HG03135 (cell line): ENCODE measurements around the gene GPR34.

Experiments used
- ATAC-seq: cut with Tn5 transposase; IDR thresholded peaks from one replicate; pipeline ENCODE4 v1.9.1; 2021; ENCODE audit warnings: mild to moderate bottlenecking, moderate library complexity; ENCODE audit not compliant: unreplicated experiment

Gene GPR34

DNA sequence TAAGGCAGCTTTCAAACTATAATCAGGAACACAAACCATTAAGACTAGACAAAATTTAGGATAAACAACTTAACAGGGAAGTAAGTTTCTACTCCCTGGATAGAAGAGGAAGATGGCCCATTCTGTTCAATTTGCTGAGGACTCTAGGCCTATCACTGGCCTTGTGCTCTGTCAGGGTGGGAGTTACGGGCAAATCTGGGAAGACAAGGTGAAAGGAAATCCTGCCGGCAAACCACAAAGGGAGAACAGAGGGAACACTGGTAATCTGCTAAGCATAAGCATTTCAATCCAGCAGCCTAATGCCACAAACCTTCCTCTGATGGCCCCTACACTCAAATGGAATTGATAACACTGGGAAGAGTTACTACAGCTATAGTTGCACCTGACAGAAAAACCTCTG lies 43.5 kb downstream of the GPR34 start:
- no peak for ATAC-seq

DNA sequence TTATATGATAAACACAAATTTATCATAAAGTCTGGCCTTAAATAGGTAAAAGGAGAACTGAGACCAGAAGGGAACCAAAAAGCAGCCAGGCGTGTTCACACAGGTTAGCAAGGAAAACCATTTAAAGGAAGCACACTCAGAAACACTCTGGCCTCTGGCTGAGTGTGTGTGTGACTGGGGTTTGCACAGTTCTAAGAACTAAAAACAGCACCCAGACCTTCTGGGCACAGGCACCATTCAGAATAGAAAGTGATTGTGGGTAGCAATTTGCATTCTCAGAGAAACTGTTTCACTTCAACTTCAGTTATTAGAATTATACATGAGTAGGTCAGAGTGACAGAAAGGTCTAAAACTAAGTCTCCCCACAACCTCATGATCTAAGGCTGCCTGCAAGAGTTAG lies 45.2 kb downstream of the GPR34 start:
- ATAC-seq: peak; percentile 96

DNA sequence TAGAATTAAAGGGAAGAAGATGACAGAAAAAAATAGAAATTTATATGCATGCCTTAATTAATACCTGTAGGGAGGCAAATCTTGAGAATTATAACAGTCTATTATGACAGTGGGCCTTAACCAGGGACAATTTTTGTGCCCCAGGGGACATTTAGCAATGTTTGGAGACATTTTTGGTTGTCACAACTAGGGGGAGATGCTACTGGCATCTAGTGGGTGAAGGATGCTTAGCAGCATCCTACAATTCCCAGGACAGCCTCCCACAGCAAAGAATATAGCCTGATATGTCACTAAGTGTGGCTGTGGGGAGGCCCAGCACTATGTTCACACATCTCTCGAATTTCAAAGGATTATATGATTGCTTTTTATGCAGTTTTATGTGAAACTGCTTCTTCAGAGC lies 45.8 kb downstream of the GPR34 start:
- no peak for ATAC-seq

DNA sequence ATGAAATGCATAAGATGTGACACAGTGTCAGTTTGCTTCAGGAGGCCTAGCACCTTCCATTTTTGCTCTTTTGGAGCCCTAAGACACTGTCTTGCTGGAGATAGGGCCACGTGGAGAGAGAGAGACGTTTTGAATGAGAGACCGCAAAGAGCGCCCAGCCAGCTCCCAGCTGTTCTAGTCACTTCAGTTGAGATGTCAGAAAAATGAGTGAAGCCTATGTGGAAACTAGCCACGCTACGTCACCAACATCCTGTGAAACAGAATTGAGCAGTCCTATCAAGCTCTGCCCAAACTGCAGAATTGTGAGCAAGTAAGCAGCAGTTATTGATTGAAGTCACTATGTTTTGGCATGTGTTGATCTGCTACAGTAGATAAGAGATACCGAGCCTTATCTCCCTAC lies 48.3 kb downstream of the GPR34 start:
- ATAC-seq: no peak

DNA sequence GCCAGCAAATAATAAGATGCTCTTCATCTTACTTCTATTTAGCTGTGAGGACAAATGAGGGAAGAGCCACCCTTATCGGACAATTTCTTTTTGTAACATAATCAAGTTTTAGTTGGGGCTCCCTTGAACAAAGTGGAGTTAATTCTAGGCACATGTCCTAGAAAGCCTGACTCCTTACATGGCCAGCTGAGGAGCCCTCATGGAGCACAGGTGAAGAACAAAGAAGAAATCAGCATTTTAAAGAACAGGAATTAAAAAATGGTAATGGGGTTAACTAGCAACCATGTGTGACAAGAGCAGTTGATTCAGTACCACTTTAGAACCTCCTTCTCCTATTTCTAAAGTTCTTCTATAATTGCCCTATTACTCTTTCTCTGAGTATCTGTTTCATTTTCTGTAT lies 51.1 kb downstream of the GPR34 start:
- no peak for ATAC-seq
